SK-N-MC (cell line): ENCODE results near the gene FAM3C.

Source experiments
- DNase-seq: peaks from one replicate; pipeline ENCODE4 v3.0.0-alpha.2; 2011; ENCODE audit warnings: low read depth, low spot score
- H3K27ac ChIP-seq: fragments of 200-600 bp; sonication (generic); 2 replicates; pipeline ENCODE4 v1.5.1; 2016; ENCODE audit warnings: mixed run types
- H3K36me3 ChIP-seq: fragments of 200-600 bp; sonication (generic); 2 replicates; pipeline ENCODE4 v1.6.1; 2017; ENCODE audit warnings: antibody characterized with exemption, low read length, mixed read lengths; ENCODE audit not compliant: insufficient read depth
- H3K4me3 ChIP-seq: fragments of 200-600 bp; sonication (generic); 2 replicates; pipeline ENCODE4 v1.5.1; 2016
- H3K9ac ChIP-seq: fragments of 200-600 bp; sonication (generic); 2 replicates; pipeline ENCODE4 v1.8.0; 2017; ENCODE audit warnings: mixed run types, mixed read lengths; ENCODE audit not compliant: insufficient read length
- H3K9me3 ChIP-seq: fragments of 200-600 bp; sonication (generic); 2 replicates; pipeline ENCODE4 v1.6.1; 2017; ENCODE audit warnings: low read depth, mild to moderate bottlenecking, antibody characterized with exemption, low read length, moderate library complexity, mixed read lengths
- EZH2 ChIP-seq: fragments of 200-600 bp; sonication (generic); IDR thresholded peaks from one replicate; pipeline ENCODE4 v1.6.1; 2017; ENCODE audit warnings: antibody characterized with exemption
- FOXP2 ChIP-seq: optimal IDR thresholded peaks from 2 replicates; pipeline ENCODE3; 2011; ENCODE audit warnings: mild to moderate bottlenecking, moderate library complexity; ENCODE audit not compliant: insufficient read depth; ENCODE audit errors: extremely low read length, control extremely low read depth
- POLR2AphosphoS5 ChIP-seq: IDR thresholded peaks from 2 replicates; pipeline ENCODE4 v1.6.1; 2012; ENCODE audit warnings: mild to moderate bottlenecking, low read depth, low read length, borderline replicate concordance

Gene FAM3C

DNA sequence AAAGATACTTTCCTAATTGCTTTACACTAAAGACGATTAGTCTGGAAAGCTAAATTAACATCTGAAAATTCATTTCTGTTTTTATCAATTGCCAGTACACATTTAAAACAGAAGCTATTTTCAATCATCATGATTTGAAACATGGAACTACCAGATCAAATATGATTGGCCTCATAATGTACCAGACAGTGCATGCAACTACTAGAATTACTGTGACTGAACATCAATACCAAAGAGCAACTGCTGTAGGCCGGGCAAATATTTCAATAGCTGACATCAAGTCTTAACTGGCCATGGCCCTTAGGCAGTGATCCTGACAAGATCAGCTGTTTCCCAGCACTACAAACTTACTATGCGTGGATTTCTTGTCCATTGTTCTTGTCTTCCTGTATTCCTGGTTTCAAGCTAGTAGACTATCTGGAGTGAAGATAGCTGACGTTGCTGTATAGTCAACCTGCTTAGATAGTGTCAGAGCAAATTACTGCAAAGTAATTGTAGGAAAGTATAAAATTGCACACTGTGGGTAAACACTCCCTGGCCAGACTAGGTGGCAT lies 89.0 kb downstream of the FAM3C start:
- no peak for DNase-seq
- Histone ChIP-seq H3K4me3 (no peak overlapping the region), H3K9ac (no peak overlapping the region), H3K36me3 (no peaks in the 10 kb centered on the region), H3K9me3 (no peaks in the 10 kb centered on the region; the same call in 1 of the 2 replicates), H3K27ac (no peak overlapping the region)
- TF ChIP-seq POLR2AphosphoS5 = no peak
- no peak for TF ChIP-seq FOXP2
- no peak for TF ChIP-seq EZH2

DNA sequence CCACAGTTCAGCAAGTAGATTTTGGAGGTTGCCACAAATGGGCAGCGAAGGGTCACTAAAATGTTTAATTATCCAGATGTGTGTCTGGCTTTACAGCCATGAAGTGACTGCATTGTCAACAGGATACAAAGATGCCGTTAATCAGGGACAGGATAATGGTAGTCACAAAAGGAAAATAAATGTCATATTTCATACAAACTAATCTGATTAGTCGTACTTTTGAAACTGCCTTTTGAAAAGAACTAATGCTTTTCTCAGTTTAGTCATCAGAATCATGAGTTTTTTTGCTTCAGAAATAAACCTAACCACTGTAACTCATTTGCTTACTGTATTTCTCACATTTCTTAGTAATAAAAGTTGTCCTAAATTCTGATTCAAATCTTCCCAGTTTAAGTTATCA lies 89.5 kb downstream of the FAM3C start:
- Histone ChIP-seq H3K4me3 (no peak overlapping the region), H3K9ac (no peak overlapping the region), H3K27ac (no peak overlapping the region), H3K36me3 (no peaks in the 10 kb centered on the region), H3K9me3 (no peaks in the 10 kb centered on the region; the same call in 1 of the 2 replicates)
- DNase-seq = no peak
- TF ChIP-seq POLR2AphosphoS5 (no peak), EZH2 (no peak), FOXP2 (no peak)

DNA sequence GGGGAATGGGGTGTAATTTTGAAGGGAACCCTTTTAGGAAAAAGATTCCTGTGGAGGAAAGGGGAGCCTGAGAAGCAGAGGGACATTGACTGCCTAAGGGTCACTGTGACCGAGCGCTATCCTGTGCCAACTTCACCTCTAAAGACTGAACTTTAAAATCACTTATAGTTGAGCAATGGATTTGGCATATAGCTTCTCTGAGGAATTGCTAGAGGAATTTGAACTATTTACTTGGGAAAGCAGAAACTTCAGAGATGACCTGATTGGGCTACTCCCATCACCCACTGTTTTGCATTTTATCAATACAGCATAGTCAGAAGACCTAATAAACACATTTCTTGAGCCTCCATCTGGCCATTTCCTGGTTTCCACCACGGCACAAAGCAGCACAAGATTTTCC lies 91.0 kb downstream of the FAM3C start:
- Histone ChIP-seq H3K4me3 (peak overlapping the region; percentile 54), H3K27ac (no peak overlapping the region), H3K9me3 (no peaks in the 10 kb centered on the region; the same call in 1 of the 2 replicates), H3K36me3 (no peaks in the 10 kb centered on the region), H3K9ac (no peak overlapping the region)
- no peak for DNase-seq
- TF ChIP-seq FOXP2 (no peak), EZH2 (no peak), POLR2AphosphoS5 (no peak)

DNA sequence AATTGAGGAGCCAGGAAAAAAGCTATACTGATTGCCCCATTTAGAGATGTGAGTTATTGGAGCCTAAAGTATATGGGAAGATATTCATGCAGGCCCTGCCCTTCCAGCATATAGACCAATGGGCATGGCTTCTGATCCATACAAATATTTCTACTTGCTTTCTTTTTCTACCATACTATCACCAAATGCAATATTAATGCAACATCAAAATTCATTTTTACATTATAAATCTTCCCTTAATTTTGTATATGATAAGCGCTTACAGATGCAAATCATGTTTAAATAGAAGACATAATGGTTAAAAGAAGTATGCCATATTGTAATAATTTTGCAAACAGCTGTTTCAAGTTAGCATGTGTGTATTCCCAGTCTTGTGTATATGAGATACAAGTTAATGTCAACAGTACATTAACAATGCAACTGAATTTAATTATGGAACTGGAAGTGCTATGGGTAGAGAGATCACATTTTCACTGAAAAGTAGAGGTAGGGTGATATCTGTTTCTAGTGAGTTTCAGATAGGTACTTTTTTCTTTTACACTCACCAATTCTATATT lies 91.9 kb downstream of the FAM3C start:
- Histone ChIP-seq H3K9me3 (no peaks in the 10 kb centered on the region), H3K36me3 (no peaks in the 10 kb centered on the region), H3K4me3 (peak overlapping the region; percentile 54), H3K9ac (no peak overlapping the region), H3K27ac (peak overlapping the region; percentile 65; the same call in 1 of the 2 replicates)
- DNase-seq = no peak
- TF ChIP-seq FOXP2 = peak; percentile 75
- TF ChIP-seq EZH2 = no peak
- TF ChIP-seq POLR2AphosphoS5 = no peak

DNA sequence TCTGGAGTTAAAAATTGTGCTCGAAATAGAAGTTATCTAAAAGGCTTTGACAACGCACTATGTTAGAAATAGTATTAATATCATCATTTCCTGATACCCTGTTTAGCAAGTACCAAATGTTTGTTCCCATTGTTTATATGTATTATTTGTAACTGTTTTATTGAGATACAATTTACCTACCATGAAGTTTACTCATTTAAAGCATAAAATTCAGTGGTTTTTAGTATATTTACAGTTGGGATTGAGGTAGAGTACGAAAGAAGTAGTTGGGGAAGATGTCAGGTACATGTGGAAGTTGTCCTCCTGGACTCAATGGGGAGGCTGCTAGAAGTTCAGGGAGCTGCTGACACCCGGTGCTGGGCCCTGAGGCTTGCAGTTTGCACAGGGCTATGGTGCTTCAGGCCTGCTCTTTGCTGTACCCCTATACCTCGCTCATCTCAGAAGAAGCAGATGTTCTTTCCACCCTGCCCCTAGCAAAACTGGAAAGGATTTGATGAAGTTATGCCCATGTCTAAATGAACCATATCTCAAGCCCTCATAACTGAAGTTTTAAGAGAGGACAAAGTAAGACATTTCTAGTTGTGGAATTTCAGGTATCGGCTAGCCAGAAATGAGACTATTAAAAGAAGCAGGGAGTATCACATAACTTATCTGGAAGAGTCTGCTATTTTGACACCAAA lies 92.5 kb downstream of the FAM3C start:
- DNase-seq = no peak
- H3K27ac ChIP-seq = no peak overlapping the region
- H3K9me3 ChIP-seq = no peaks in the 10 kb centered on the region
- H3K4me3 ChIP-seq = peak overlapping the region; percentile 54
- TF ChIP-seq FOXP2 (no peak), EZH2 (no peak), POLR2AphosphoS5 (no peak)
- H3K36me3 ChIP-seq = no peaks in the 10 kb centered on the region
- H3K9ac ChIP-seq = no peak overlapping the region

DNA sequence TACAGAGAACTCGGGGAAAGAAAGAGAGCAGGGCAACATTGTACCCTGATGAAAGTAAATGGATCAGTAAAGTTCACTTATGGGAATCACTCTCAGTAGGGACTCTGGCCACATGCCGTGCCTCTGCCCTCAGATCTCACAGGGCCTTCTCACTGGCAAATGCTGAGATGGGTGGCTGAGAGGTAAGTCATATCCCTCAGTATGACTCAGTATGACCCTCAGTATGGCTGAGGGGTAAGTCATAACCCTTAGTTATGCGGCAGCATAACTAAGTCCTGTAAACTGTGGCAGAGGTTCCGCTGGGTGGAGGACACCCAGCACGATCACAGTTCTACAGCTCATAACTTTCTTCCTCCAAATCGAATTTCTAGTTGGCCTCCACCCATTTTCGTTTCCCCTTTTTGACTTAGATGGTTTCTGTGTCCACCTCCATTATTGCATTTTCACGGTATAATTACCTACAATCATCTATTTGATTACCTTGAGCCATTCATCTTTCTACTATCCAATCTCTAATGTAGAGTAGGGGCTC lies 93.8 kb downstream of the FAM3C start:
- Histone ChIP-seq H3K9me3 (no peaks in the 10 kb centered on the region), H3K27ac (no peak overlapping the region), H3K9ac (no peak overlapping the region), H3K4me3 (no peak overlapping the region), H3K36me3 (no peaks in the 10 kb centered on the region)
- TF ChIP-seq EZH2 = no peak
- TF ChIP-seq POLR2AphosphoS5 = no peak
- no peak for TF ChIP-seq FOXP2
- DNase-seq = no peak

DNA sequence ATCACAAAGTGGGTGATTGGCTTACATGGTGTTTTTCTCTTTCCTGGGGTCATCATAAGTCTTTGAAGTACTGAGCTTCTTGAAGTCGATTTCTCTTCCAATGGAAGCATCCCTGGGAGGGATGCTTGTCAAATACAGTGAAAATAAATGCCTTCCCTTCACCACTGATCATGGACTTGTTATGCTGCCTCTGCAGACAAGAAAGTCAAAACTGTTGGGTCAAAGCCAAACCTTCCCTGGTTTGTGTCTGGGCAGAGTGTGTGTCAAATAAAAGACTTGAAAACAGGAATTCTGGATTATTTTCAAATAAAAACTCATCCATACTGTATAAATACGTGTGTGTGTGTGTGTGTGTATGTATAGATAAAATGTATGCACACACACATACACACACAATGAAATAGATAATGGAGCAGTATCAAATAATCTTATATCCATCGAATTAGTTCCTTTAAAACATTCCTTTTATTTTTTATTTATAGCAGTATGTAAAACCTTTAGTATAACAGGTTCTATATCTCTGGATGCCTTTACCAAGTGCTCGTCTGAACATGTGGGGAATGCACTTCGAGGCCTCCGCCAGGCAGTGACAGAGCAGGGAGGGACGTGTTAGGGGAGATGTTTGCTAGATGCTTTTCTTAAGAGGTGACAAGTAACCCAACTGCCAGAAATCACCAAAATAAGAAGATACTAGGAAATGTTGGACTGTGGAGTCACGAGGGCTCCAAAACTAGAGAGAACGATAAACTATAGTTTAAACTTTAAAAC lies 94.5 kb downstream of the FAM3C start:
- H3K4me3 ChIP-seq = no peak overlapping the region
- no peak for TF ChIP-seq POLR2AphosphoS5
- TF ChIP-seq EZH2 = no peak
- H3K36me3 ChIP-seq = no peaks in the 10 kb centered on the region
- H3K9me3 ChIP-seq = no peaks in the 10 kb centered on the region
- H3K9ac ChIP-seq = no peak overlapping the region
- DNase-seq = no peak
- H3K27ac ChIP-seq = no peak overlapping the region

DNA sequence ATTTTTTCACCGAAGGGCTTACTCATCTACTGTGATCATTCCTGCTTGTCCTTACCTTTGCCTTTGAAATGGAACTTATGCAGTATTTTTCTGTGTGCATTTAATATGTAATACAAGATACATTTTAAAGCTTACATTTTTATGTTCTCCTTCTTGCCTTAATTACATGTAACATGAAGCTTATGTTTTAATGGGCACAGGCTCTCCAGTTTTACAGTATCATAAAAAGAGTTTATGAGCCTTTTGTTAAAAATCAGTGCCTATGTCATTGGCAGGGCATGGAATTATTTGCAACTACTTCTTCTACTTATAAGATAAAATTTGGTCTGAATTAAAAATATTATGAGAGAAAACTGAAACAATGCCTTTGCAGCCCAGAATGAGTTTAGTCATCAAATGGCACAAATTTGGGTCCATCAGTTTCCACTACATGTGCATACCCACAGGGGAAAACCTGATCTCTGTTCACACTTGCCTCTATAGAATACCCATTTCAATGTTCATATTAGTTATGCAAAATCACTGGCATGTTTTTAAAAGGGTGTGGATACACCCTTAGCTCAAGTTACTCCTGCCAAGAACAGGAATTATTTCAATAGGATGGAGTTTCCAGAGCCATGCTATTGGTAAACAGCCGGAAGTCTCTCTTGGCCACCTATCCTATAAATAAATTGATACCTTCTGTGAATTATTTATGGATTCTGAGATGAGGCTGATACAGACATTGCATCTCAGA lies 95.3 kb downstream of the FAM3C start:
- TF ChIP-seq EZH2 (no peak), POLR2AphosphoS5 (no peak), FOXP2 (no peak)
- no peak overlapping the region for H3K9ac ChIP-seq
- H3K36me3 ChIP-seq = no peaks in the 10 kb centered on the region
- no peak for DNase-seq
- H3K27ac ChIP-seq = no peak overlapping the region
- H3K9me3 ChIP-seq = no peaks in the 10 kb centered on the region
- no peak overlapping the region for H3K4me3 ChIP-seq
